Activated naive CD4-positive, alpha-beta T cell treated with anti-CD3 and anti-CD28 coated beads, Interleukin-2, amount 50 U/mL, for 72 hours (primary cell): ENCODE measurements around the gene MACO1. TPM values are rescaled to one million over a fixed set of nuclear protein-coding genes. Genes with fewer than 3 reads are reported as not detected.

Experiments
- ATAC-seq, 2 donors: fragments of 150-1000 bp; cut with Tn5 transposase; 2 replicates each; pipeline ENCODE4 v1.10.0; 2021; ENCODE audit warnings: mild to moderate bottlenecking in 2 of 2, moderate library complexity in 2 of 2
- DNase-seq, 2 donors: peaks; one replicate each; pipeline ENCODE4 v3.0.0; 2021 to 2022; ENCODE audit warnings: low spot score in 2 of 2
- H3K27ac Mint-ChIP-seq, 2 donors: one replicate each; pipeline ENCODE4 v1.8.0; 2022; ENCODE audit warnings: mild to moderate bottlenecking in 2 of 2, mixed read lengths in 2 of 2
- H3K36me3 Mint-ChIP-seq, 2 donors: one replicate each; pipeline ENCODE4 v1.8.0; 2022; ENCODE audit warnings: mixed read lengths in 2 of 2
- H3K9me3 Mint-ChIP-seq, 2 donors: one replicate each; pipeline ENCODE4 v1.8.0; 2022; ENCODE audit warnings: mixed read lengths in 2 of 2
- total RNA-seq, 2 donors: library from RNA; stranded (reverse); gene quantifications; one replicate each; pipeline ENCODE4 v1.2.3, GENCODE V29; 2022

Gene MACO1
- total RNA-seq, 2 donors from 2014 or later, result 14.3 to 19.7 TPM

GRCh38 chr1:25537153-25537831, 106.6 kb downstream of the MACO1 start:
- no peak for DNase-seq
- no peak overlapping the region for H3K27ac Mint-ChIP-seq
- no peaks in the 10 kb centered on the region for H3K36me3 Mint-ChIP-seq
- no peaks in the 10 kb centered on the region for H3K9me3 Mint-ChIP-seq
- ATAC-seq, result no peak

- no peaks in the 10 kb centered on the region for H3K36me3 Mint-ChIP-seq
- DNase-seq (no peak), ATAC-seq (no peak)
- no peaks in the 10 kb centered on the region for H3K9me3 Mint-ChIP-seq
- no peak overlapping the region for H3K27ac Mint-ChIP-seq
These were observed 107.6 kb downstream of the MACO1 start for GRCh38 chr1:25538191-25538767.

- H3K9me3 Mint-ChIP-seq, result no peaks in the 10 kb centered on the region
- ATAC-seq (no peak), DNase-seq (no peak)
- H3K36me3 Mint-ChIP-seq, result no peaks in the 10 kb centered on the region
- no peak overlapping the region for H3K27ac Mint-ChIP-seq
These were observed 110.1 kb downstream of the MACO1 start for GRCh38 chr1:25540750-25541342.

GRCh38 chr1:25541425-25541824, 110.7 kb downstream of the MACO1 start:
- Mint-ChIP-seq H3K27ac (no peak overlapping the region), H3K36me3 (no peaks in the 10 kb centered on the region), H3K9me3 (no peaks in the 10 kb centered on the region)
- DNase-seq (no peak), ATAC-seq (no peak)

- H3K9me3 Mint-ChIP-seq, result no peaks in the 10 kb centered on the region
- DNase-seq, result no peak
- H3K27ac Mint-ChIP-seq, result no peak overlapping the region
- H3K36me3 Mint-ChIP-seq, result no peaks in the 10 kb centered on the region
- no peak for ATAC-seq
These were observed 111.4 kb downstream of the MACO1 start for GRCh38 chr1:25541889-25542658.

GRCh38 chr1:25543005-25543424, 112.3 kb downstream of the MACO1 start:
- no peaks in the 10 kb centered on the region for H3K9me3 Mint-ChIP-seq
- ATAC-seq (no peak), DNase-seq (no peak)
- no peaks in the 10 kb centered on the region for H3K36me3 Mint-ChIP-seq
- no peak overlapping the region for H3K27ac Mint-ChIP-seq

GRCh38 chr1:25543425-25544242, 112.9 kb downstream of the MACO1 start, which contains the start of gene LDLRAP1:
TSS of gene LDLRAP1 (plus strand) at chr1:25543606. CDS start at chr1:25543699, 93 bp downstream.
- Mint-ChIP-seq H3K27ac (peak within 1 kb of the TSS; percentile 73 to 93), H3K9me3 (no peaks in the 10 kb centered on the region), H3K36me3 (no peaks in the 10 kb centered on the region)
- ATAC-seq (peak; percentile 89 to 92), DNase-seq (peak; percentile 78 to 82)

- Mint-ChIP-seq H3K9me3 (no peaks in the 10 kb centered on the region), H3K27ac (peak overlapping the region; percentile 73 to 93), H3K36me3 (no peaks in the 10 kb centered on the region)
- ATAC-seq (peak; percentile 8 to 13), DNase-seq (peak in 1 of 2 donors; percentile 26)
These were observed 113.6 kb downstream of the MACO1 start for GRCh38 chr1:25544243-25544764.

GRCh38 chr1:25544819-25545218, 114.1 kb downstream of the MACO1 start:
- DNase-seq (no peak), ATAC-seq (no peak)
- H3K36me3 Mint-ChIP-seq, result no peaks in the 10 kb centered on the region
- peak overlapping the region; percentile 73 to 93 for H3K27ac Mint-ChIP-seq
- no peaks in the 10 kb centered on the region for H3K9me3 Mint-ChIP-seq

- DNase-seq (no peak), ATAC-seq (no peak)
- Mint-ChIP-seq H3K36me3 (peaks cover 0 to 8% of the 10 kb centered on the region in 2 donors), H3K27ac (no peak overlapping the region), H3K9me3 (peaks cover 0 to 4% of the 10 kb centered on the region in 2 donors)
These were observed 115.1 kb downstream of the MACO1 start for GRCh38 chr1:25545767-25546166.

GRCh38 chr1:25546193-25546592, 115.5 kb downstream of the MACO1 start:
- peaks cover 0 to 4% of the 10 kb centered on the region in 2 donors for H3K9me3 Mint-ChIP-seq
- ATAC-seq (no peak), DNase-seq (no peak)
- H3K27ac Mint-ChIP-seq, result no peak overlapping the region
- H3K36me3 Mint-ChIP-seq, result peaks cover 0 to 12% of the 10 kb centered on the region in 2 donors

- H3K9me3 Mint-ChIP-seq, result peaks cover 0 to 4% of the 10 kb centered on the region in 2 donors
- no peak for DNase-seq
- H3K27ac Mint-ChIP-seq, result peak overlapping the region in 1 of 2 donors; percentile 15
- peaks cover 0 to 17% of the 10 kb centered on the region in 2 donors for H3K36me3 Mint-ChIP-seq
- ATAC-seq, result no peak
These were observed 117.9 kb downstream of the MACO1 start for GRCh38 chr1:25548601-25549000.

- ATAC-seq, result peak; percentile 96 to 98
These were observed 118.8 kb downstream of the MACO1 start for GRCh38 chr1:25549273-25550154.

More at GRCh38 chr1:25549273-25550154, 118.8 kb downstream of the MACO1 start:
- peaks cover 0 to 4% of the 10 kb centered on the region in 2 donors for H3K9me3 Mint-ChIP-seq
- peaks cover 0 to 17% of the 10 kb centered on the region in 2 donors for H3K36me3 Mint-ChIP-seq
- H3K27ac Mint-ChIP-seq, result peak overlapping the region; percentile 84 to 98
- DNase-seq, result peak; percentile 76 to 87
